Measurements from ENCODE around the gene HCN3.
"Not testable (repeated sequence)": the region's sequence is repeated elsewhere in the genome, so short reads cannot be mapped to it uniquely, and the experiment has no call there.

HCN3 gene

GRCh38 chr1:155246796-155247195 lies 30.5 kb upstream of the HCN3 start:
- H3K4me3 ChIP-seq (ENCODE audit: low read length); H3K9me3 ChIP-seq (ENCODE audit: low read length); H2AFZ ChIP-seq (ENCODE audit: low read depth, low read length); H3K27me3 ChIP-seq (ENCODE audit: insufficient read depth, low read length): not testable (repeated sequence)
- peaks cover 13% of the 10 kb centered on the region for H3K36me3 ChIP-seq (ENCODE audit: insufficient read depth, low read length)
- peaks cover 17% of the 10 kb centered on the region for H3K4me1 ChIP-seq (ENCODE audit: insufficient read depth, low read length)

GRCh38 chr1:155247667-155248553 lies 29.4 kb upstream of the HCN3 start:
- H3K36me3 ChIP-seq (ENCODE audit: insufficient read depth, low read length): peaks cover 13% of the 10 kb centered on the region
- no peak overlapping the region for H2AFZ ChIP-seq (ENCODE audit: low read depth, low read length)
- no peaks in the 10 kb centered on the region for H3K9me3 ChIP-seq (ENCODE audit: low read length)
- no peak overlapping the region for H3K4me3 ChIP-seq (ENCODE audit: low read length)
- H3K4me1 ChIP-seq (ENCODE audit: insufficient read depth, low read length): peaks cover 17% of the 10 kb centered on the region
- no peaks in the 10 kb centered on the region for H3K27me3 ChIP-seq (ENCODE audit: insufficient read depth, low read length)

- peaks cover 13% of the 10 kb centered on the region for H3K36me3 ChIP-seq (ENCODE audit: insufficient read depth, low read length)
- H3K9me3 ChIP-seq (ENCODE audit: low read length): no peaks in the 10 kb centered on the region
Observed at GRCh38 chr1:155250246-155250632, 27.0 kb upstream of the HCN3 start.

GRCh38 chr1:155250633-155251449 lies 26.4 kb upstream of the HCN3 start:
- H3K36me3 ChIP-seq (ENCODE audit: insufficient read depth, low read length): peaks cover 13% of the 10 kb centered on the region
- no peak overlapping the region for H2AFZ ChIP-seq (ENCODE audit: low read depth, low read length)
- peaks cover 22% of the 10 kb centered on the region for H3K4me1 ChIP-seq (ENCODE audit: insufficient read depth, low read length)
- no peak overlapping the region for H3K4me3 ChIP-seq (ENCODE audit: low read length)
- H3K27me3 ChIP-seq (ENCODE audit: insufficient read depth, low read length): no peaks in the 10 kb centered on the region
- no peaks in the 10 kb centered on the region for H3K9me3 ChIP-seq (ENCODE audit: low read length)

More at GRCh38 chr1:155250246-155250632, 27.0 kb upstream of the HCN3 start:
- no peak overlapping the region for H2AFZ ChIP-seq (ENCODE audit: low read depth, low read length)
- H3K4me3 ChIP-seq (ENCODE audit: low read length): no peak overlapping the region
- H3K4me1 ChIP-seq (ENCODE audit: insufficient read depth, low read length): peaks cover 23% of the 10 kb centered on the region
- H3K27me3 ChIP-seq (ENCODE audit: insufficient read depth, low read length): no peaks in the 10 kb centered on the region

- Histone ChIP-seq H2AFZ (ENCODE audit: low read depth, low read length) (no peak overlapping the region), H3K4me1 (ENCODE audit: insufficient read depth, low read length) (peaks cover 22% of the 10 kb centered on the region), H3K4me3 (ENCODE audit: low read length) (no peak overlapping the region), H3K9me3 (ENCODE audit: low read length) (no peaks in the 10 kb centered on the region), H3K36me3 (ENCODE audit: insufficient read depth, low read length) (peaks cover 11% of the 10 kb centered on the region), H3K27me3 (ENCODE audit: insufficient read depth, low read length) (no peaks in the 10 kb centered on the region)
Observed at GRCh38 chr1:155251566-155251965, 25.7 kb upstream of the HCN3 start.

- H3K27me3 ChIP-seq (ENCODE audit: insufficient read depth, low read length): no peaks in the 10 kb centered on the region
- H3K4me3 ChIP-seq (ENCODE audit: low read length): no peak overlapping the region
Observed at GRCh38 chr1:155253208-155253607, 24.1 kb upstream of the HCN3 start.

GRCh38 chr1:155253797-155254196 lies 23.5 kb upstream of the HCN3 start:
- peak overlapping the region; percentile 64 for H3K4me3 ChIP-seq (ENCODE audit: low read length)

More at GRCh38 chr1:155253208-155253607, 24.1 kb upstream of the HCN3 start:
- H3K36me3 ChIP-seq (ENCODE audit: insufficient read depth, low read length): peaks cover 7% of the 10 kb centered on the region
- H3K4me1 ChIP-seq (ENCODE audit: insufficient read depth, low read length): peaks cover 22% of the 10 kb centered on the region
- no peaks in the 10 kb centered on the region for H3K9me3 ChIP-seq (ENCODE audit: low read length)
- H2AFZ ChIP-seq (ENCODE audit: low read depth, low read length): no peak overlapping the region

GRCh38 chr1:155254228-155254713 lies 23.0 kb upstream of the HCN3 start:
- Histone ChIP-seq H3K27me3 (ENCODE audit: insufficient read depth, low read length) (no peaks in the 10 kb centered on the region), H3K4me3 (ENCODE audit: low read length) (peak overlapping the region; percentile 64), H3K9me3 (ENCODE audit: low read length) (no peaks in the 10 kb centered on the region), H2AFZ (ENCODE audit: low read depth, low read length) (no peak overlapping the region), H3K4me1 (ENCODE audit: insufficient read depth, low read length) (peaks cover 22% of the 10 kb centered on the region), H3K36me3 (ENCODE audit: insufficient read depth, low read length) (peaks cover 11% of the 10 kb centered on the region)

More at GRCh38 chr1:155253797-155254196, 23.5 kb upstream of the HCN3 start:
- no peaks in the 10 kb centered on the region for H3K27me3 ChIP-seq (ENCODE audit: insufficient read depth, low read length)
- H3K36me3 ChIP-seq (ENCODE audit: insufficient read depth, low read length): peaks cover 11% of the 10 kb centered on the region
- H3K4me1 ChIP-seq (ENCODE audit: insufficient read depth, low read length): peaks cover 22% of the 10 kb centered on the region
- no peak overlapping the region for H2AFZ ChIP-seq (ENCODE audit: low read depth, low read length)
- H3K9me3 ChIP-seq (ENCODE audit: low read length): no peaks in the 10 kb centered on the region

- Histone ChIP-seq H3K4me3 (ENCODE audit: low read length) (peak overlapping the region; percentile 64), H2AFZ (ENCODE audit: low read depth, low read length) (peak overlapping the region; percentile 1), H3K9me3 (ENCODE audit: low read length) (no peaks in the 10 kb centered on the region), H3K36me3 (ENCODE audit: insufficient read depth, low read length) (peaks cover 15% of the 10 kb centered on the region), H3K27me3 (ENCODE audit: insufficient read depth, low read length) (no peaks in the 10 kb centered on the region), H3K4me1 (ENCODE audit: insufficient read depth, low read length) (peaks cover 22% of the 10 kb centered on the region)
Observed at GRCh38 chr1:155254714-155255242, 22.5 kb upstream of the HCN3 start.

- Histone ChIP-seq H3K36me3 (ENCODE audit: insufficient read depth, low read length) (peaks cover 18% of the 10 kb centered on the region), H3K27me3 (ENCODE audit: insufficient read depth, low read length) (no peaks in the 10 kb centered on the region), H3K9me3 (ENCODE audit: low read length) (no peaks in the 10 kb centered on the region), H3K4me1 (ENCODE audit: insufficient read depth, low read length) (peaks cover 22% of the 10 kb centered on the region), H3K4me3 (ENCODE audit: low read length) (peak within 1 kb of the TSS; percentile 64), H2AFZ (ENCODE audit: low read depth, low read length) (peak within 1 kb of the TSS; percentile 1)
Observed at GRCh38 chr1:155255243-155256007, 21.8 kb upstream of the HCN3 start, which contains the start of gene ENTREP3. Gene ENTREP3, minus strand, starts transcription at chr1:155255483. Its CDS starts 606 bp downstream, at chr1:155254877.

GRCh38 chr1:155256058-155256852 lies 21.0 kb upstream of the HCN3 start:
- no peak overlapping the region for H3K4me3 ChIP-seq (ENCODE audit: low read length)
- H3K9me3 ChIP-seq (ENCODE audit: low read length): no peaks in the 10 kb centered on the region

GRCh38 chr1:155260276-155260675 lies 17.0 kb upstream of the HCN3 start:
- Histone ChIP-seq H3K27me3 (ENCODE audit: insufficient read depth, low read length) (no peaks in the 10 kb centered on the region), H3K36me3 (ENCODE audit: insufficient read depth, low read length) (peaks cover 44% of the 10 kb centered on the region), H3K9me3 (ENCODE audit: low read length) (no peaks in the 10 kb centered on the region), H3K4me1 (ENCODE audit: insufficient read depth, low read length) (peaks cover 9% of the 10 kb centered on the region), H2AFZ (ENCODE audit: low read depth, low read length) (no peak overlapping the region), H3K4me3 (ENCODE audit: low read length) (no peak overlapping the region)

More at GRCh38 chr1:155256058-155256852, 21.0 kb upstream of the HCN3 start:
- Histone ChIP-seq H3K4me1 (ENCODE audit: insufficient read depth, low read length) (peaks cover 23% of the 10 kb centered on the region), H2AFZ (ENCODE audit: low read depth, low read length) (no peak overlapping the region), H3K27me3 (ENCODE audit: insufficient read depth, low read length) (no peaks in the 10 kb centered on the region), H3K36me3 (ENCODE audit: insufficient read depth, low read length) (peaks cover 19% of the 10 kb centered on the region)
